GM12875 (cell line): ENCODE data around the gene GLO1.

Source experiments
- H3K4me3 ChIP-seq: one replicate; pipeline ENCODE4 v1.5.1; 2011; ENCODE audit warnings: low read depth, low read length, control low read depth
- CTCF ChIP-seq: IDR thresholded peaks from 2 replicates; pipeline ENCODE4 v1.5.1; 2011; ENCODE audit warnings: low read depth, mild to moderate bottlenecking, control low read depth, inconsistent platforms, low read length, moderate library complexity, borderline replicate concordance; ENCODE audit not compliant: insufficient read depth

The GLO1 gene

GRCh38 chr6:38637756-38638155 is 65.2 kb downstream of the GLO1 start:
- TF ChIP-seq CTCF, result no peak
- no peak overlapping the region for H3K4me3 ChIP-seq

- TF ChIP-seq CTCF, result no peak
Measured at GRCh38 chr6:38636027-38636426, 66.9 kb downstream of the GLO1 start.

DNA sequence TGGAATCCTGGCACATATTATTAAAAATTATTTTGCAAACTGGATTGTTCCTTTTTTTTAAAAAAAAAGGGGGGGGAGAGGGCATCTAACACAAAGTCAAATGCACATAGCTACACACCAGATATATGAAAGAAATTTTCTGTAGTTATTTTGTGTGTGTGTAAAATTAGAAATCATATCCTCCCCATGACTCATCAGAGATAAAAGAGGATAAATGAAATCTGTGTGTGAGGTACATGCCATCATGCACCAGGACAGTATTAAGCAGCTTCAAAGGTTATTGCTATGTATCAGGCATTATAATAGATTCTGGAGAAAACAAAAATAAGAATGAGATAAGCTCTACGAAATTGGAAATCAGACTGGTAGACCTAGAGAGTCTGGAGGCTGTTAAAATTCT is 68.4 kb downstream of the GLO1 start:
- no peak for TF ChIP-seq CTCF
- no peak overlapping the region for H3K4me3 ChIP-seq

More at GRCh38 chr6:38636027-38636426, 66.9 kb downstream of the GLO1 start:
- no peak overlapping the region for H3K4me3 ChIP-seq

- TF ChIP-seq CTCF, result no peak
- no peak overlapping the region for H3K4me3 ChIP-seq
Measured at GRCh38 chr6:38632490-38632889, 70.5 kb downstream of the GLO1 start.

DNA sequence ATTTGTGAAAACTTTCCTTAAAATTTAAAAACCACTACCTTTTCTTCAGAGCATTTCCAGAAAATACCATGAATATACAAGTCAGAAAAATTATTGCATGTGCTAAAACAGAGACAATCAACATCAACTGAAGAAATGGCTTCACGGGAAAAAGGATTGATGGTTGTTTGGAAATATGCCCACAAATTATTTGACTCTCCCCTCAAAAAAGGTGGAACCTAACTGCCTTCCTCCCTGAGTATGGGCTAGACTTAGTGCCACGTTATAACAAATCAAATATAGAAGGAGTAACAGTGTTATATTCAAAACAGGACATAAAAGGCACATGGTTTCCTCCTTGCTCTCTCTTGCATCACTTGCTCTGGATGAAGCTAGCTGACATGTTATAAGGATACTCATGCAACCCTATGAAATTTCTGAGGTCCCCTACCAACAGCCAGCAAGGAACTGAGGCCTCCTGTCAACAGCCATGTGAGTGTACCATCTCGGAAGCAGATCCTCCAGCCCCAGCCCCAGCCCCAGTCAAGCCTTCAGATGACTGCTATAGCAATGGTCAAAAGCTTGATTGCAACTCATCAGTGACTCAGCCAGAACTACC is 71.7 kb downstream of the GLO1 start:
- H3K4me3 ChIP-seq, result no peak overlapping the region
- TF ChIP-seq CTCF, result no peak
